Raji (cell line): ENCODE results near the gene ZNF691.

Experiments used
- POLR2A ChIP-seq: IDR thresholded peaks from 2 replicates; pipeline ENCODE4 v1.6.1; 2011; ENCODE audit warnings: low read depth, low read length, control low read depth; ENCODE audit not compliant: insufficient read depth

Gene ZNF691

DNA sequence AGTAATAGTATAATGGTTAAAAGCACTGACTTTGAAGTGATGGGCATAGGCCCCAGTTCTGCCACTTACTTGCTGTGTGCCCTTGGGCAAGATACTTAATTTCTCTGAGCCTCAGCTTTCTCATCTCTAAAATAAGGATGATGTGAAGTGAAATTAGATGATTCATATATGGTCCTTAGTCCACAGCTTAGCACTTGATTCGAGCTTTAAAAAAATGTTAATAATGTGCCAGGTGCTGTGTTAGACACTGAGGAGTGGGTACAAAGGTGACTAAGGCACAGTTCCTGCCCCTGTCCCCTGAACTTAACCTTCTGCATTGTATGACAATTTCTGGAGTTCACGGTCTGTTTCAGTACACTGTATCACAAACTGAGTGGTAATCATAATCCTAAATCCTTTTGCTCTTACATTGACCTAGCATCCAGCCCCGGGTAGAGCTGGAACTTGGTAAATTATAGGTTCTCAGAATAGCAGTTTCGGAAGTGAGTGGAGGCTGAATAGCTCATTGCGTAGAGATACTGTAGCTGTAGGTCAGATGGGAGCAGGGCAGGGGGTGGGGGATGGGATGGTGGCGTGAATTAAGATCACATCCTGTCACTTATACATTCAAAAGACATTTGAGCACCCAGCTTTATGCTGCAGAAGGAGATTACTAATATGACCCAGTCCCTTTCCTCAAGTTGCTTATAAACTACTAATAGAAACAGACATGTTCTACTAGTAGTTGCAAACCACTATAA is 1.5 kb downstream of the ZNF691 start:
- no peak for TF ChIP-seq POLR2A

DNA sequence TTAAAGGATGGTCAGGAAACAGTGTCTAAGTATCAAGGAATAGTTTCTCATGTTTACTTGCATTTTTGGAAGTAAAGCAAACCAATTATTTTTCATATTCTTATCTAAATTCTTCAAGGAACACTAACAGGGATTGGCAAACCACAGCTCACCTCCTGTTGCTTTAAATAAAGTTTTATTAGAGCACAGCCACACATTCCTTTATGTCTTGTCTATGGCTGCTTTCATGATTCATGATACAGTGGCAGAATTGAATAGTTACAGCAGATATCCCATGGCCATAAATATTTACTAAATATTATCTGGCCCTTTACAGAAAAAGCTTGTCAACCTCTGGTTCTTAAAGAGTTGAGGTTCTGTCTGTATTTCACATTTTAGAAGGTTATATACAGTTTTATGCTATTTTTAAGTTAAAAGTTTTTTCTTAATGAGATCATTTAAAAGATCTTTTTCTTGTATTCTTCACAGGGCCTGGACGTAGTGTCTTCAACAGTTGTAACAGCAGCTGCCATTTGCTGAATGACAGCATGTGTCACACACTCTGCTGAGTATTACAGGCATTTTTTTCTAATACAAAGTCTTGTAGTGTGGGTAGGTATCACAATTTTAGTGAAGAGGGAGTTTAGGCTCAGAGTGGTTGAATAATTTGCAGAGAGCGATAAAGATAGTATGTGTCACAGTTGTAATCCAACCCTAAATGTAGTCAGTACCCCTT is 2.6 kb downstream of the ZNF691 start:
- TF ChIP-seq POLR2A, result no peak

DNA sequence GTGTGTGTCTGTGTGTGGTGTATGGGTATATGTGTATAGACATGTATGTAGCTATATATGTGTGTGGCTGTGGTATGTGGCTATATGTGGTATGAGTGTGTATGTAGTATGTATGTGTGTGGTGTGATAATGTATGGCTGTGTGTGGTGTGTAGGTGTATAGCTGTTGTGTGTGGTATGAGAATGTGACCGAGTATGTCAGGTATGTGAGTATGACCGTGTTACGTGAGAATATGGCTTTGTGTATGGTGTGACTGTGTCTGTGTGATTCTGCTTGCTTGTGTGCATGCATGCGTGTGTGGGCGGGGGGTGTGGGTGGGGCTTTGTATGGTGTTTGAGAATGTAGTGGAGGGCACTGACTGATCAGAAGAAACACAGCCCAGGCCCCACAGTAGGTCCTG is 3.5 kb downstream of the ZNF691 start:
- TF ChIP-seq POLR2A, result no peak

DNA sequence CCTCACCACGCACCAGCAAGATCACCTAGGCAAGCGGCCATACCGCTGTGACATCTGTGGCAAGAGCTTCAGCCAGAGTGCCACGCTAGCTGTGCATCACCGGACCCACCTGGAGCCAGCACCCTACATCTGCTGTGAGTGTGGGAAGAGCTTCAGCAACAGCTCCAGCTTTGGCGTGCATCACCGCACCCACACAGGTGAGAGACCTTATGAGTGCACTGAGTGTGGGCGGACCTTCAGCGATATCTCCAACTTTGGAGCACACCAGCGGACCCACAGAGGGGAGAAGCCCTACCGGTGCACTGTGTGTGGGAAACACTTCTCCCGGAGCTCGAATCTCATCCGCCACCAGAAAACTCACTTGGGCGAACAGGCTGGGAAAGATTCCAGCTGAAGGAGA is 5.0 kb downstream of the ZNF691 start:
- no peak for TF ChIP-seq POLR2A

DNA sequence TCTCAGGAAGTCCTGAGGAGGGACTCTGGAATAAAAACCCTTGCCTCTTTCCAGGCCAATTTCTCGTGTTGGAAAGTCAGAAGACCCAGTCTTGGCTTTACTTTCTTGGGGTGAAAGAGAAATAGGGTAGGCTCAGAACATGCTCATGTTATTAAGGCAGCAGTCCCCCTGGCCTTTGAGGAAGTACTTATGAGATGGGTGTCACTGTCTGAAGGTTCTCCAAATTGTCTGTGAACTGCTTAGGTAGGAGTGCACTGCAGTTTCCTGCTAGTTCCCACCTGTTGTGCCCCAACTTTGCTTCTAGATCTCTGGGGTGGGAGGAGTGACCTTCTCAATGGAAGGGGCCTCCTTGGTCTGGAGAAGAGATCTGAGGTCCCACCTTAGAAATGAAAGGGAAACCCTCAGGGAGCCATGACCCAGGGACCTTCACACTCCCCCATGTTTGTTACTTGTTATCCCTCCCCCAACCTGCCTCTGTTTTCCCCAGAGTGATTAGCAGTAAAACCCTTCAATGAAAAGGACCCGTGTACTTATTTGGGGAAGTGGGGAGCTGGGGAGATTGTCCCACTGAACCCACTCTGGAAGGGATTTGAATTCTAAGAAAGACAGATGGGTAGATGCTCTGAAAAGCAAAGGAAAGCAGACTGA is 5.7 kb downstream of the ZNF691 start:
- no peak for TF ChIP-seq POLR2A

DNA sequence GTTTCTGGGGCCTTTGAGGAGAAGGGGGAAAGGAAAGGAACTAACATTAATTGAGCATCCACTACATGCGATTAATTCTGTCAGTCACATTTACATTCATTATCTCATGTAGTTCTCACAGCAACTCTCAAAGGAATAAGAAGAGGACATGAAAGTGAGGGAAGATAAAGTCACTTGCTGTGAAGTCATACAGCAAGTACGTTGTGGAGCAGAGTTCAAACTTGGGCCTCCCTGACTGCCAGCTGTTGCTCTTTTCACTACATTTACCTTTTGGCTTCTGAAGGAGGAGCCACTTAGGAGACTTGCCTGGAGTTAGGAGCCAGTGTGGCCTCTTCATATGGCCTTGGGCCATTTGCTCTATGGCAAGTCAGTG is 6.2 kb downstream of the ZNF691 start:
- TF ChIP-seq POLR2A, result no peak

DNA sequence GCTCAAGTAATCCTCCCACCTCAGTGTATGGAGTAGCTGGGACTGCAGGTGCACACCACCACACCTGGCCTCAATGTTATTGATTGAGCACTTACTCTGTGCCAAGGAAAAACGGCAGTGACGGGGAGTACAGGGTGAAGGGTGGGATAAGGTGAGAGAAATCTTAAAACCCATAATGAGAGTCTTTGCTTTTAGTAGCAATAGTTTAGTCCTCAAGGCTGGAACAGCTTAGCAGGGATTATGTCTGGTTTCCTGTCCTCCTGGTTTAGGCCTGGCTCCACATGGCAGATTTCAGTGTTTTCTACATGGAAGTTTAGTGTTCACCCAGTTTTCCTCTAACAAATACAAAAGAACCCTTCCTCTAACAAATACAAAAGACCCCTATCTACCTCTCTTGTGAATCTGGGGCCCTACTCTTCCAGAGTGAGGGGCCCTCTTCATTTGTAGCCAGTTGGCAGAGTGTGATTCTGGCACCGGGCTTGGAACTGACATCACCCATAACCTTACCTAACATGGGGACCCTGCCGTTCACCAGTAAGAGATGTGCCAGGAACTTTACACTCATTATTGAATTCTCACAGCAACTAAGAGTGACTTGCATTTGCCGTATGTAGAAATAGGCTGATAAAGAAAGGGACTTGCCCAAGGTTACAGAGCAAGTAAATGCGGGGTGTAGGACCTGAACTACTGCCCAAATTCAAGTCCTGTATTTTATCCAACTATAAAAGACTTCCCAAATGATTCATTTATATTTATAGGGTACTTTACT is 6.9 kb downstream of the ZNF691 start:
- TF ChIP-seq POLR2A, result no peak

DNA sequence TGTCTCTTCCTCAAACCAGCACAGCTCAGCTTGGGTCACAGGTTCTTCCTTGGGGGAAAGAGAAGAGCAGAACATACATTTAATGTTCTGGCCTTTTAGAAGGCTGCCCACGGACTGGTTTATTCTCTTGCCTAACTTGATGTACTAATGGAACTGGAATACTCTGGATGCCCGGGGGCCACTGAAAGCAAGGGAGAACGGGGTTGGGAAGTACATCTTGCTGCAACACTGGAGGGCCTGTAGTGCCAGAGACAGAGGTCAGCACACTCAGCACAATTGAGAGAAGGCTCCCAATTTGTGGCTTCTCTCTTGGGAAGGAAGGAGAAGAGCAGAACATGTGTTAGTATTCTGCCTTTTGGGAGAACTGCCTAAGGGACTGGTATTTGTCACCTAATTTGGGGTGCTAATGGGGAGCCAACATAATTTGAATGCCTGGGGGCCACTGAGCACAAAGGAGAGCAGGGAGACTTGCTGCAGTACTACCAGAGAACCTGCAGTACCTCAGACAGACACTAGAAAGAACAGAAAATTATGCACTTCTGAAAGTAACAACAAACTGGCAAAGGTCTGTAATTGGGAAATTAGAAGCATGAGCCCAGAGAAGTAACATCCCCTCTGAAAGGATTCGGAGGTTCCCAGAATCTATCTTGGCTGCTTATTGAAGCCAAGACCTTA is 14.1 kb downstream of the ZNF691 start:
- no peak for TF ChIP-seq POLR2A

DNA sequence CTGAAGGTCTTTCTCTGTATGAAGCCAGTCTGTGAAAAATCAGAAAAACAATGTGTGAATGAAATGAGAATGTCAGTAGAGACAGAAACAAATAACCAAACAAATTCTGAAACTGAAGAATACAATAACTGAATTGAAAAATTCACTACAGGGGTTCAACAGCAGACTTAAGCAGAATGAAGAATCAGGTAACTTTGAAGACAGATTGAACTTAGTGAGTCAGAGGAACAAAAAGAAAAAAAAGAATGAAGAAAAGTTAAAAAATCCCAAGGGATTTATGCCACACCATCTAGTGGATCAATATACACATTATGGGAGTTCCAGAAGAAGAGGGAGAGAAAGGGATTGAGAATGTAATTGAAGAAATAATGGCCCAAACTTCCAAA is 14.6 kb downstream of the ZNF691 start:
- no peak for TF ChIP-seq POLR2A

DNA sequence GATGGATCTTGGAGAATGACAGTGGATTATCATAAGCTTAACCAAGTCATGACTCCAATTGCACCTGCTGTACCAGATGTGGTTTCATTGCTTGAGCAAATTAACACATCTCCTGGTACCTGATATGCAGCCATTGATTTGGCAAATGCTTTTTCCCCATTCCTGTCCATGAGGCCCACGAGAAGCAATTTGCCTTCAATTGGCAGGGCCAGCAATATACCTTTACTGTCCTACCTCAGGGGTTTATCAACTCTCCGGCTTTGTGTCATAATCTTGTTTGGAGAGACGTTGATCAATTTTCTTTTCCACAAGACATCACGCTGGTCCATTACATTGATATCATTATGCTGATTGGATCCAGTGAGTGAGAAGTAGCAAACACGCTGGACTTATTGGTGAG is 20.1 kb downstream of the ZNF691 start:
- no peak for TF ChIP-seq POLR2A

DNA sequence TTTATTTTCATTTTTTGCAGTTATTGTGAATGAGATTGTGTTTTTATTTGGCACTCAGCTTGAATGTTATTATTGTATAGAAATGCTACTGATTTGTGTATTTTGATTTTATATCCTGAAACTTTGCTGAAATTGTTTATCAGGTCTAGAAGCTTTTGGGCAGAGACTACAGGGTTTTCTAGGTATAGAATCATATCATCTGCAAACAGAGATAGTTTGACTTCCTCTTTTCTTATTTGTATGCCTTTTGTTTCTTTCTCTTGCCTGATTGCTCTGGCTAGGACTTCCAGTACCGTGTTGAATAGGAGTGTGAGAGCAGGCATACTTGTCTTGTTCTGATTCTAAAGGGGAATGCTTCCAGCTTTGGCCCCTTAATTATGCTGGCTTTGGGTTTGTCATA is 27.3 kb downstream of the ZNF691 start:
- TF ChIP-seq POLR2A, result no peak

DNA sequence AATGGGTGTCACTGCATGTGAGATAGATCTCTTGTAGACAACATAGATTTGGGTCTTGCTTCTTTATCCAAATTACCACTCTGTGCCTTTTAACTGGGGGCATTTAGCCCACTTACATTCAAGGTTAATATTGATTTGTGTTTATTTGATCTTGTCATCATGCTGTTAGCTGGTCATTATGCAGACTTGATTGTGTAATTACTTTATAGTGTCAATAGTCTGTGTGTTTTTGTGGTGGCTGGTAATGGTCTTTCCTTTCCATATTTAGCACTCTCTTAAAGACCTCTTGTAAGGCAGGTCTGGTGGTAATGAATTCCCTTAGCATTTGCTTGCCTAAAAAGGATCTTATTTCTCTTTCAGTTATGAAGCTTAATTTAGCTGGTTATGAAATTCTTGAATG is 29.6 kb downstream of the ZNF691 start:
- no peak for TF ChIP-seq POLR2A

DNA sequence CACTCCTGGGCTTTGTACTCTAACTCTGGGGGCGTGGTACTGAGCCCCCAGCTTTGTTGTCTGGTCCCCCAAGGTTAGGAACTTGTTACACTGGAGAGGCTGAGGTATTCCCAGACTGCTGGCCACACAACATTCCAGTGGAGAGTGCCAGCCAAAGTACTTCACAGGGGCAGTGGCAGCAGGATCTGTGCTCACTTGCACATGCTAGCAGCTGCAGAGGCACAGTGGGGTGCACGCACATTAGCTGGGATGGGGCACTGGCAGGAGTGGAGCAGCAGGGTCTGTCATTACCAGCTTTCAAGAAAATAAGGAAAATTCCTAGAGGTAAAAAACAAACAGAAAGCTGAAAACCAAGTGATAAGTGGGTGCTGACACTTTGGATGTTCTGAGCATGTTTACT is 31.0 kb downstream of the ZNF691 start:
- TF ChIP-seq POLR2A, result no peak

DNA sequence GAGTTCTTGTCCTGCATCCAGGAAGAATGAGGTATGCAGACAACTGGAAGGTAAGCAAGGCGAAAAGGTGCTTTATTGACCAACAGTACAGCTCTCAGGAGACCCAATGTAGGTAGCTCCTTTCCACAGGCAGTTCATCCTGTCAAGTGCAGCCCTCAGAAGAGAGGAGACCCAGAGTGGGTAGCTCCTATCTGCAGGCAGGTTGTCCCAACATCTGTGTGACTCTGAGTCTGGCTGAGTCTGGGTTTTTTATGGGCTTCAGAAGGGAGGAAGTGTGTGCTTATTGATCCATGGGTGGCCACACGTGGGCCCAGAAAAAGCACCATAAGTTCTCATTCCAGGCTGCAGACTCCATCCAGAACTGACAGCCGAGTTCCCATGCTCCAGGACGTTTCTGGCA is 34.0 kb downstream of the ZNF691 start:
- TF ChIP-seq POLR2A, result no peak
